ENCODE data around the gene DCST2.
"Not testable (repeated sequence)": the region's sequence is repeated elsewhere in the genome, so short reads cannot be mapped to it uniquely, and the experiment has no call there.

Gene DCST2

GRCh38 chr1:154995301-154995983 lies 38.1 kb downstream of the DCST2 start:
- not testable (repeated sequence) for DNase-seq

- no peak for DNase-seq
Measured at GRCh38 chr1:154994591-154994990, 39.0 kb downstream of the DCST2 start.

- no peak for DNase-seq
Measured at GRCh38 chr1:154994269-154994587, 39.4 kb downstream of the DCST2 start.

GRCh38 chr1:154993572-154994268 lies 39.9 kb downstream of the DCST2 start, which contains the start of gene LENEP:
LENEP (plus strand) TSS chr1:154993586; CDS start chr1:154993608, 22 bp downstream.
- DNase-seq, result no peak

GRCh38 chr1:154992721-154993571 lies 40.6 kb downstream of the DCST2 start:
- DNase-seq, result no peak

- no peak for DNase-seq
Measured at GRCh38 chr1:154990276-154990675, 43.3 kb downstream of the DCST2 start.

GRCh38 chr1:154989195-154989860 lies 44.3 kb downstream of the DCST2 start:
- no peak for DNase-seq

GRCh38 chr1:154988058-154988954 lies 45.3 kb downstream of the DCST2 start:
- DNase-seq, result no peak

- no peak for DNase-seq
Measured at GRCh38 chr1:154987326-154987725, 46.3 kb downstream of the DCST2 start.

- DNase-seq, result not testable (repeated sequence)
Measured at GRCh38 chr1:154986736-154987135, 46.8 kb downstream of the DCST2 start.

- DNase-seq, result peak; percentile 69
Measured at GRCh38 chr1:154983776-154984466, 49.7 kb downstream of the DCST2 start.

GRCh38 chr1:154982897-154983648 lies 50.5 kb downstream of the DCST2 start, which contains the start of gene FLAD1:
FLAD1 (plus strand) TSS chr1:154983344; CDS start chr1:154983695, 351 bp downstream.
- DNase-seq, result peak; percentile 98

GRCh38 chr1:154982341-154982740 lies 51.2 kb downstream of the DCST2 start:
- DNase-seq, result no peak

GRCh38 chr1:154978360-154978759 lies 55.2 kb downstream of the DCST2 start:
- DNase-seq, result no peak

GRCh38 chr1:154977762-154978161 lies 55.8 kb downstream of the DCST2 start:
- not testable (repeated sequence) for DNase-seq

- peak; percentile 87 for DNase-seq
Measured at GRCh38 chr1:154975409-154976059, 58.0 kb downstream of the DCST2 start.

- peak; percentile 97 for DNase-seq
Measured at GRCh38 chr1:154974808-154975408, 58.7 kb downstream of the DCST2 start.

- DNase-seq, result peak; percentile 97
Measured at GRCh38 chr1:154974102-154974807, 59.3 kb downstream of the DCST2 start, which contains the start of gene CKS1B. CKS1B (plus strand) TSS chr1:154974681; CDS start chr1:154974746, 65 bp downstream.
